ENCODE results near the gene SKOR1.
A peak's percentile ranks its signal among the peaks of the same experiment; 100 is the strongest.

SKOR1 gene

GRCh38 chr15:67824976-67825880, at the start of gene SKOR1:
Gene SKOR1 (plus strand): TSS chr15:67825509. CDS start chr15:67825603, 94 bp downstream.
- TF ChIP-seq CTCF (conservative IDR thresholded peaks at IDR 0.05; ENCODE audit: low read length) = no peak
- peak within 1 kb of the TSS; percentile 35 for H3K4me3 ChIP-seq (ENCODE audit: low read length)
- DNase-seq (ENCODE audit: low read depth) = peak; percentile 34

GRCh38 chr15:67775998-67776397, 49.3 kb upstream of the SKOR1 start:
- no peak for TF ChIP-seq CTCF (conservative IDR thresholded peaks at IDR 0.05; ENCODE audit: low read length)
- DNase-seq (ENCODE audit: low read depth) = no peak
- no peak overlapping the region for H3K4me3 ChIP-seq (ENCODE audit: low read length)

- no peak overlapping the region for H3K4me3 ChIP-seq (ENCODE audit: low read length)
- TF ChIP-seq CTCF (conservative IDR thresholded peaks at IDR 0.05; ENCODE audit: low read length) = no peak
- peak; percentile 10 for DNase-seq (ENCODE audit: low read depth)
Measured at GRCh38 chr15:67776600-67776999, 48.7 kb upstream of the SKOR1 start.

GRCh38 chr15:67777071-67777470, 48.2 kb upstream of the SKOR1 start:
- no peak overlapping the region for H3K4me3 ChIP-seq (ENCODE audit: low read length)
- no peak for DNase-seq (ENCODE audit: low read depth)
- no peak for TF ChIP-seq CTCF (conservative IDR thresholded peaks at IDR 0.05; ENCODE audit: low read length)

GRCh38 chr15:67777773-67778172, 47.5 kb upstream of the SKOR1 start:
- no peak overlapping the region for H3K4me3 ChIP-seq (ENCODE audit: low read length)
- no peak for DNase-seq (ENCODE audit: low read depth)
- no peak for TF ChIP-seq CTCF (conservative IDR thresholded peaks at IDR 0.05; ENCODE audit: low read length)

GRCh38 chr15:67778968-67779548, 46.3 kb upstream of the SKOR1 start:
- no peak overlapping the region for H3K4me3 ChIP-seq (ENCODE audit: low read length)
- TF ChIP-seq CTCF (conservative IDR thresholded peaks at IDR 0.05; ENCODE audit: low read length) = no peak
- DNase-seq (ENCODE audit: low read depth) = no peak

Measured in AG10803 (cell line).